ENCODE measurements around the gene KLHL33.
A peak's percentile ranks its signal among the peaks of the same experiment; 100 is the strongest.

KLHL33 gene

GRCh38 chr14:20435582-20436362, at the start of gene KLHL33:
Gene KLHL33 (minus strand): TSS chr14:20436166. CDS start chr14:20435811, 355 bp downstream.
- no peak for DNase-seq (ENCODE audit: low read depth in 2 of 2)

- DNase-seq (ENCODE audit: low read depth in 2 of 2), result no peak
Measured at GRCh38 chr14:20482382-20482781, 46.4 kb upstream of the KLHL33 start.

GRCh38 chr14:20478894-20479293, 42.9 kb upstream of the KLHL33 start:
- DNase-seq (ENCODE audit: low read depth in 2 of 2), result no peak

GRCh38 chr14:20477211-20477876, 41.4 kb upstream of the KLHL33 start:
- no peak for DNase-seq (ENCODE audit: low read depth in 2 of 2)

GRCh38 chr14:20476776-20477175, 40.8 kb upstream of the KLHL33 start:
- no peak for DNase-seq (ENCODE audit: low read depth in 2 of 2)

GRCh38 chr14:20472536-20473169, 36.7 kb upstream of the KLHL33 start:
- DNase-seq (ENCODE audit: low read depth in 2 of 2), result no peak

GRCh38 chr14:20470603-20470901, 34.6 kb upstream of the KLHL33 start:
- no peak for DNase-seq (ENCODE audit: low read depth in 2 of 2)

GRCh38 chr14:20469890-20470602, 34.1 kb upstream of the KLHL33 start:
- DNase-seq (ENCODE audit: low read depth in 2 of 2), result no peak

GRCh38 chr14:20469242-20469889, 33.4 kb upstream of the KLHL33 start, which contains the start of gene PNP:
Gene PNP (plus strand): TSS chr14:20469406. CDS start chr14:20469525, 119 bp downstream.
- DNase-seq (ENCODE audit: low read depth in 2 of 2), result peak; percentile 69 to 76

GRCh38 chr14:20468764-20469241, 32.8 kb upstream of the KLHL33 start:
- no peak for DNase-seq (ENCODE audit: low read depth in 2 of 2)

GRCh38 chr14:20461225-20462141, 25.5 kb upstream of the KLHL33 start, which contains the start of gene PIP4P1:
Gene PIP4P1 (minus strand): TSS chr14:20461434. CDS start chr14:20461325, 109 bp downstream.
- peak; percentile 96 to 97 for DNase-seq (ENCODE audit: low read depth in 2 of 2)

- DNase-seq (ENCODE audit: low read depth in 2 of 2), result no peak
Measured at GRCh38 chr14:20460458-20461224, 24.7 kb upstream of the KLHL33 start.

- DNase-seq (ENCODE audit: low read depth in 2 of 2), result no peak
Measured at GRCh38 chr14:20458031-20458789, 22.2 kb upstream of the KLHL33 start.

GRCh38 chr14:20456971-20457370, 21.0 kb upstream of the KLHL33 start:
- DNase-seq (ENCODE audit: low read depth in 2 of 2), result no peak

- peak in 1 of 2 donors; percentile 51 for DNase-seq (ENCODE audit: low read depth in 2 of 2)
Measured at GRCh38 chr14:20455355-20456300, 19.7 kb upstream of the KLHL33 start.

GRCh38 chr14:20454516-20455354, 18.8 kb upstream of the KLHL33 start, which contains the start of the genes APEX1 and OSGEP:
Gene APEX1 (plus strand): TSS chr14:20455226. CDS start chr14:20455646, 420 bp downstream.
Gene OSGEP (minus strand): TSS chr14:20454812. CDS start chr14:20454683, 129 bp downstream.
- DNase-seq (ENCODE audit: low read depth in 2 of 2), result peak; percentile 92 to 95
